Hair follicle dermal papilla cell (primary cell): ENCODE results near the gene MT1B. TPM values are rescaled to one million over a fixed set of nuclear protein-coding genes. Genes with fewer than 3 reads are reported as not detected.

Source experiments
- total RNA-seq: library from RNA; depleted of rRNA; stranded (reverse); fragments of >200 nt; gene quantifications from 2 replicates; pipeline ENCODE4 v1.2.3, GENCODE V29; 2012

Gene MT1B
- not detected in 2 replicates for total RNA-seq

DNA sequence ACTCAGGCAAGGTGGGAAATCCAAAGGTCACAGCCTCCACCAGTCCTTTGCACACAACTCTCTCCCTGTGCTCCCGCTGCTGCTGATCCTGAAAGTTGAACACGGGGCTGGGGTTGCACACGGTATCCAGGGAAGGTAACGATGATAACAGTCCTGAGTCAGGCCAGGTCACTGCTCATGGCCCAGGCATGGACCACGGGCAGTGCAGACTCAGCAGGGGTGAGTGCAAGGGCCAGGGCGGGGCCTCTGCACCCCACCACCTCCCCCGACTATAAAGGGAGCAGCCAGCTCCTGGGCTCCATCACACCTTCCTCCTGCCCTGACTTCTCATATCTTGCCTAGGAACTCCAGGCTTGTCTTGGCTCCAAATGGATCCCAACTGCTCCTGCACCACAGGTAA is at the start of gene MT1B:
Gene MT1B (plus strand): TSS at position 301 of the 400 bp plus-strand sequence. CDS start 68 bp downstream, at position 369.

DNA sequence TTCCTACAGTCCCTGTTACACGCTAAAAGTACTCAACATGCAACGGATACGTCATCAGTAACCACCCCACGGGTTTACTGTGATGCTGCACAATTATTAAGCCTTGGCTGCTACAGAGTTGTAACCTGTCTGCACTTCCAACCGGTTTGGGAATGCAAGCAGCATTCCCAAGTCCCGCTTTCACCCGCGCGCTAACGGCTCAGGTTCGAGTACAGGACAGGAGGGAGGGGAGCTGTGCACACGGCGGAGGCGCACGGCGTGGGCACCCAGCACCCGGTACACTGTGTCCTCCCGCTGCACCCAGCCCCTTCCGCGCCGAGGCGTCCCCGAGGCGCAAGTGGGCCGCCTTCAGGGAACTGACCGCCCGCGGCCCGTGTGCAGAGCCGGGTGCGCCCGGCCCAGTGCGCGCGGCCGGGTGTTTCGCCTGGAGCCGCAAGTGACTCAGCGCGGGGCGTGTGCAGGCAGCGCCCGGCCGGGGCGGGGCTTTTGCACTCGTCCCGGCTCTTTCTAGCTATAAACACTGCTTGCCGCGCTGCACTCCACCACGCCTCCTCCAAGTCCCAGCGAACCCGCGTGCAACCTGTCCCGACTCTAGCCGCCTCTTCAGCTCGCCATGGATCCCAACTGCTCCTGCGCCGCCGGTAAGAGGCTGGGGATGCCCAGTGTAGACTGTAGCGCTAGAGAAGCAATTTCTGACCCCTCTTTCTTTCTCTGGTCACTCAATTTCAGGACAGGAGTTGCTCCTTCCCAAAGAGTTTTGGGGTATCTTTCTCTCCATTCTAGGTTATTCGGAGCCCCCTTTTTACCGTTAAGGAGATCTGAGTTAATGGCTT is 43.4 kb upstream of the MT1B start, which contains the start of gene MT2A:
Gene MT2A (plus strand): TSS at position 542 of the 833 bp plus-strand sequence. CDS start 72 bp downstream, at position 614.

DNA sequence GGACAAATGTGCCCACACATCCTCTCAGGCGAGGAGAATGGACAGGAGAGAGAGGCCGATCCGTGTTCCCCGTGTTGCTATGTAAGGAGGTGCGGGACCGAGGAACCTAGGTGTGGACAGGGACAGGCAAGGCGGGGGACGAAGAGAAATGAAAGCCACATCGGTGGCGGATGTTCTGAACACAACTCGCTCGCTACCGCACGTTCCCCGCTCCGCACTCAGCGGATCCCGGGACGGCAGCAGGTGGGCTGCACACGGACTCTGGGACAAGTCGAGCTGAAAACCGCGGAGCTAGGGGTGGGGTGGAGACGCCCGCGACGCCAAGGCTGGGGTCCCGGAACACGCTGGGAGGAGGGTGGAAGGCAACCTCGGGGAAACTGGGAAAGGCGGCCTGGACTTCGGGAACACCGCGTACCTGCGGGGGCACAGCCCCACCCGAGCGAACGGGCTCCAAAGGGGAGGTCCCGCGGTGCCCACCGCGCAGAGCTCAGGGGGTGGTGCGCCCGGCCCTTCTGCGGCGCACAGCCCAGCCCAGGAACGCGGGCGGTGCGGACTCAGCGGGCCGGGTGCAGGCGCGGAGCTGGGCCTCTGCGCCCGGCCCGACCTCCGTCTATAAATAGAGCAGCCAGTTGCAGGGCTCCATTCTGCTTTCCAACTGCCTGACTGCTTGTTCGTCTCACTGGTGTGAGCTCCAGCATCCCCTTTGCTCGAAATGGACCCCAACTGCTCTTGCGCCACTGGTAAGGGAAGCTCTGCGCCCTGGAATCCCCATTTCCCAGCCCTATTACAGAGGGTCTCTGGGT is 26.3 kb upstream of the MT1B start, which contains the start of gene MT1E:
Gene MT1E (plus strand): TSS at position 642 of the 803 bp plus-strand sequence. CDS start 71 bp downstream, at position 713.

DNA sequence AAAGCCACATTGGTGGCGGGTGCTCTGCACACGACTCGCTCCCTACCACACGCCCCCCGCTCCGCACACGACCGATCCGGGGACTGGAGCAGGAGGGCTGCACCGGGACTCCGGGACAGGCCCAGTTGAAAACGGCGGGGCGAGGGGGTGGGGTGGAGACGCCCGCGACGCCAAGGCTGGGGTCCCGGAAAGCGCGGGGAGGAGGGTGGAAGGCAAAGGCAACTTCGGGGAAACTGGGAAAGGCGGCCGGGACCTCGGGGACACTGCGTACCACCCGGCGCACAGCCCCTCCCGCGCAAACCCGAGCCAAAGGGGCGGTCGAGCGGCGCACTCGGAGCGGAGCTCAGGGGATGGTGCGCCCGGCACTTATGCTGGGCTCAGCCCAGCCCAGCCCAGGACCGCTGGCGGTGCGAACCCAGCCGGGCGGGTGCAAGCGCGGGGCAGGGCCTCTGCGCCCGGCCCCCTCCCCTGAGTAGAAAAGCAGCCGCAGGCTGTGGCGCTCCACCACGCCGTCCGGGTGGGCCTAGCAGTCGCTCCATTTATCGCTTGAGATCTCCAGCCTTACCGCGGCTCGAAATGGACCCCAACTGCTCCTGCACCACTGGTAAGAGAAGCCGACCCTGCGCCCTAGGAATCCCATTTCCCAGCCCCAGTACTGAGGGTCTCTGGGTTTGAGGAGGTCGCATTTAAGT is 19.4 kb upstream of the MT1B start, which contains the start of gene MT1M:
Gene MT1M (plus strand): TSS at position 504 of the 692 bp plus-strand sequence. CDS start 73 bp downstream, at position 577.

DNA sequence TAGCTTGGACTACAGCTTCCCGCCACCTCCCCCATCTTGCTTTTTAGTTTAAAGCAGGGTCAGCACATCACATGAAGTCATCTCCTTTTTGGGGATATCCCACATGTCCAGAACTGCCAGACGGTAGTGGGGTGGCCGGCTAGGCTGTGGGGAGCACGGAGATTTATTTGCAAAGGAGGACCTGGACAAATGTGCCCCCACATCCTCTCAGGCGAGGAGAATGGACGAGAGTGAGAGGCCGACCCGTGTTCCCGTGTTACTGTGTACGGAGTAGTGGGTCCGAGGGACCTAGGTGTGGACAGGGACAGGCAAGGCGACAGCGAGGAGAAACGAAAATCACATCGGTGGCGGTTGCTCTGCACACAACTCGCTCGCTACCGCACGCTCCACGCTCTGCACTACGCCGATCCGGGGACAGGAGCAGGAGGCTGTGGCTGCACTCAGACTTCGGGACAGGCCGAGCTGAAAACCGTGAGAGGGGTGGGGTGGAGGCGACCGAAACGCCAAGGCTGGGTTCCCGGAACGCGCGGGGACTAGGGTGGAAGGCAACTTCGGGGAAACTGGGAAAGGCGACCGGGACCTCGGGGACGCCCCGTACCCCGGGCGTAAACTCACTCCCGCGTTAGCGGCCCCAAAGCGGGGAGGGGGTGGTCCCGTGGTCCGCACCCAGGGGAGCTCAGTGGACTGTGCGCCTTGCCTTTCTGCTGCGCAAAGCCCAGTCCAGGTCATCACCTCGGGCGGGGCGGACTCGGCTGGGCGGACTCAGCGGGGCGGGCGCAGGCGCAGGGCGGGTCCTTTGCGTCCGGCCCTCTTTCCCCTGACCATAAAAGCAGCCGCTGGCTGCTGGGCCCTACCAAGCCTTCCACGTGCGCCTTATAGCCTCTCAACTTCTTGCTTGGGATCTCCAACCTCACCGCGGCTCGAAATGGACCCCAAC is 13.6 kb upstream of the MT1B start, which contains the start of gene MT1A:
Gene MT1A (plus strand): TSS at position 853 of the 937 bp plus-strand sequence. CDS start 73 bp downstream, at position 926.

DNA sequence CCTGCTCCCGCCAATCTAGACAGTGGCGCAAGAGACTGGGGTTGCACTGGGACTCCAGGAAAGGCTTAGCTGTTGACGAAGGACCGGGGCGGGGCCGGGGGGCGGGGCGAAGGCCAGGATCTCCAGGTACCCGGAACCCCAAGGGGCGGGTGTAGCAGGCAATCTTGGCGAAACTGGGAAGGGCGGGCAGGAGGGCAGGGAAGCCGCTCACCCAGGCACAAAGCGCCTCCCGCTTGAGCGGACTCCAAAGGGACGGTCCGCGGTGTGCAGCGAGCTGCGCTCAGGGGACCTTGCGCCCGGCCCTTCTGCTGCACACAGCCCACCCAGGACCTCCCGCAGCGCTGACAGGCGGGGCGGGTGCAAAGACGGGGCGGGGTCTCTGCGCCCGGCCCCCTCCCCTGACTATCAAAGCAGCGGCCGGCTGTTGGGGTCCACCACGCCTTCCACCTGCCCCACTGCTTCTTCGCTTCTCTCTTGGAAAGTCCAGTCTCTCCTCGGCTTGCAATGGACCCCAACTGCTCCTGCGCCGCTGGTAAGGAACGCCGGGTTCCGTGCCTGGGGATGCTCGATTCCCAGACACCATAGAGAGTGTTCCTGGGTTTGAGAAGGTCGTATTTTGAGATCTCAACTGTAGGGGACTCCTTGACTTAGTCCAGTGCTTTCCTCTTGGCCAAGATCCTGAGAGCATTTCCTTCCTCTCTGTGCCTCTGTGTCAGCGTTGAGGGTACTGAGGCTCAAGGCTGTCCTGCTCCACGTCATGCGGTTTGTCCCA is 6.1 kb downstream of the MT1B start, which contains the start of gene MT1F:
Gene MT1F (plus strand): TSS at position 405 of the 772 bp plus-strand sequence. CDS start 100 bp downstream, at position 505.

DNA sequence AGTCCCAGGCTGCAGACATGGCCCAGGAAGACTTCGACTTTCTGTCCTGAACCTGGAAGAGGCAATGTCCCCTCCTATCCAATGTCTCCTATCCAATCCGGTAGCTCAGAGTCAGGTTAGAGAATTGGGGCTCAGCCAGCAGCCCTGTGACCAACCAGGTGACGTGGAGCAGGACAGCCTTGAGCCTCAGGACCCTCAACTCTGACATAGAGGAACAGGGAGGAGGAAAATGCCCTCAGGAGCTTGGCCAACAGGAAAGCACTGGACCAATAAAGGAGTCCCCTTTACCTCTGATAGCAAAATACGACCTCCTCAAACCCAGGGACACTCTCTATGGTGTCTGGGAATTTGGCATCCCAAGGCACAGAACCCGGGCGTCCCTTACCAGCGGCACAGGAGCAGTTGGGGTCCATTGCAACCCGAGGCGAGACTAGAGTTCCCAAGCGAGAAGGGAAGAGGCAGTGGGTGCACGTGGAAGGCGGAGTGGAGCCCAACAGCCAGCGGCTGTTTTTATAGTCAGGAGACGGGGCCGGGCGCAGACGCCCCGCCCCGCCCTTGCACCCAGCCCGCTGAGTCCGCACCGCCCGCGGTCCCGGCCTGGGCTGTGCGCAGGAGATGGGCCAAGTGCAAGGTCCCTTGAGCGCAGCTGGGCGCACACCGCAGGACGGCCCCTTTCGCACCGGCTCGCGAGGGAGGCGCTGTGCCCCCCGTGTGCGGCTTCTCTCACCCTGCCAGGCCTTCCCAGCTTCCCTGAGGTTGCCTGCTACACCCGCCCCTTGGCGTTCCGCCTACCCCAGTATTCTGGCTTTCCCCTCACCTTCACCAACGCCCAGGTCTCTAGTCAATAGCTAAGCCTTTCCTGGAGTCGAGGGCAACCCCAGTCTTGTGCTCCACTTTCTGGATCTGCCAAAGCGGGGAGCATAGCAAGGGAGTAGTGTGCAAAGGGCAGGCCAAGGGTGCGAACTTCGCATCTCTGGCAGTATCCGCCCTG is 16.2 kb downstream of the MT1B start, which contains the start of gene MT1G:
Gene MT1G (minus strand): TSS at position 485 of the 991 bp plus-strand sequence. CDS start 72 bp downstream, at position 413.

DNA sequence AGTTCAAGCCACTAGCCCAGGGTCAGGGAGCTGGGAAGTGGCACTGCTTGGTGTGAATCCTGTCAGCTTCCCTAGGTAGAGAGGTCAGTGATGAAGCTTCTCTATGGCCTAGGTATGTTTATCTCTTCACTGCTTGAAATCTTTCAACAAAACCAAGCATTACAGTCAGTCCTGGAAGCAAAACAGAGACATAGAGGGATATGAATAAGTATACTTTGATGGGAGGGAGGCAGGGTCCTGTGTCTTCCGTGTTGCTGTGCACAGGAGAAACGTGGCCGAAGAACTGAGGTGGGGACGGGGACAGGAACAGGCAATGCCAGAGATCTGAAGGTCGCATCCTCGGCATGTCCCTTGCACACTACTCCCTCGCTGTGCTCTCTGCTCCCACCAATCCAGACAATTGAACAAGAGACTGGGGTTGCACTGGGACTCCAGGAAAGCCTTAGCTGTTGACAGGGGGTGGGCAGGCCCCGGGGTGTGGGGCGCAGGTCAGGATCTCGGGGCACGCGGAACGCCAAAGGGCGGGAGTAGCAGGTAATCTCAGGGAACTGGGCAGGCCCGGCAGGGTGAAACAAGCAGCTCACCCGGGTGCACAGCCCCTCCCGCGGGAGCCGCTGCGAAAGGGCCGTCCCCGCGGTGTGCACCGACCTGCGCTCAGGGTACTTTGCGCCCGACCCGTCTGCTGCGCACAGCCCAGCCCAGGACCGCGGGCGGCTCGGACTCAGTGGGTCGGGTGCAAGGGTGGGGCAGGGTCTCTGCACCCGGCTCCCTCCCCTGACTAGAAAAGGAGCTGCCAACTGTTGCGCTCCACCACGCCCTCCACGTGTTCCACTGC is 17.5 kb downstream of the MT1B start, which contains the start of gene MT1H:
Gene MT1H (plus strand): TSS at position 810 of the 835 bp plus-strand sequence. CDS start 71 bp downstream, outside the sequence.

DNA sequence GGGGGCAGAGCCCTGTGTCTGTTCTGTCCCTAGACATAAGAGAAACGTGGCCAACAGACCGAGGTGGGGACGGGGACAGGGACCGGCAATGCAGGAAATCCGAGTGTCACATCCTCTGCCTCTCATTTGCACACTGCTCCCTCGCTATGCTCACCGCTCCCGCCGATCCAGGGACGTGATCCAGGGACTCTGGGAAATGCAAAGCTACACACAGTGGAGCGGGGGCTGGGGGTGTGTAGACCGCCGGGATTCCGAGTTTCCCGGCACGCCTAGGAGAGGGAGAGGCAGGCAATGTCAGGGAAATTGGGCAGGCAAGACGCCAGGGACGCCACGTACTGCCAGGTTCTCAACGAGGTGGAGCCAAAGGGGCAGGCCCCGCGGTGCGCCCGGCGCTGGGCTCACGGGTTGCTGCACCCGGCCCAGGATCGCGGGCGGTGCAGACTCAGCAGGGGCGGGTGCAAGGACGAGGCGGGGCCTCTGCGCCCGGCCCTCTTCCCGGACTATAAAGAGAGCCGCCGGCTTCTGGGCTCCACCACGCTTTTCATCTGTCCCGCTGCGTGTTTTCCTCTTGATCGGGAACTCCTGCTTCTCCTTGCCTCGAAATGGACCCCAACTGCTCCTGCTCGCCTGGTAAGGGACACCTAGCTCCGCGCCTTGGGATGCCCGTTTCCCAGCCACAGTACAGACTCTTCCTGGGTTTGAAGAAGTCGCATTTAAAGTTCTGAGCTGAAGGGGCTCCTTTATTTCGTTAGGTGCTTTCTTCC is 30.4 kb downstream of the MT1B start, which contains the start of gene MT1X:
Gene MT1X (plus strand): TSS at position 532 of the 764 bp plus-strand sequence. CDS start 71 bp downstream, at position 603.

Other genes with a start within 250 kb of the MT1B start
- 240 and 294 TPM in 2 replicates for gene AMFR, start 226.3 kb upstream of the MT1B start, total RNA-seq
- 58.4 and 60.5 TPM in 2 replicates for gene NUDT21, start 200.6 kb upstream of the MT1B start, total RNA-seq
- gene OGFOD1, start 200.3 kb upstream of the MT1B start, total RNA-seq: 81.3 and 121 TPM in 2 replicates
- gene BBS2, start 131.9 kb upstream of the MT1B start, total RNA-seq: 60.7 and 61.8 TPM in 2 replicates
- not detected in 2 replicates for gene MT4, start 86.8 kb upstream of the MT1B start, total RNA-seq
- not detected in 2 replicates for gene MT3, start 62.4 kb upstream of the MT1B start, total RNA-seq
- gene MT2A, start 43.3 kb upstream of the MT1B start, total RNA-seq: 5.6 and 7.5 TPM in 2 replicates
- gene MT1E, start 26.1 kb upstream of the MT1B start, total RNA-seq: 16.6 and 18.0 TPM in 2 replicates
- 0.81 and 1.6 TPM in 2 replicates for gene MT1M, start 19.2 kb upstream of the MT1B start, total RNA-seq
- gene MT1A, start 13.2 kb upstream of the MT1B start, total RNA-seq: not detected in 2 replicates
- gene MT1F, start 6.1 kb downstream of the MT1B start, total RNA-seq: 0.16 TPM in 1 of 2 replicates, not detected in the other
- gene MT1G, start 16.2 kb downstream of the MT1B start, total RNA-seq: not detected in 2 replicates
- gene MT1H, start 17.9 kb downstream of the MT1B start, total RNA-seq: not detected in 2 replicates
- 13.1 and 13.8 TPM in 2 replicates for gene MT1X, start 30.6 kb downstream of the MT1B start, total RNA-seq
- gene NUP93, start 78.2 kb downstream of the MT1B start, total RNA-seq: 40.7 and 44.6 TPM in 2 replicates
- not detected in 2 replicates for gene SLC12A3, start 213.3 kb downstream of the MT1B start, total RNA-seq